SK-N-MC (cell line): Measurements from ENCODE around the gene ZNF74.

ENCODE experiments used
- EZH2 ChIP-seq: fragments of 200-600 bp; sonication (generic); IDR thresholded peaks from one replicate; pipeline ENCODE4 v1.6.1; 2017; ENCODE audit warnings: antibody characterized with exemption
- FOXP2 ChIP-seq: optimal IDR thresholded peaks from 2 replicates; pipeline ENCODE3; 2011; ENCODE audit warnings: mild to moderate bottlenecking, moderate library complexity; ENCODE audit not compliant: insufficient read depth; ENCODE audit errors: extremely low read length, control extremely low read depth
- POLR2AphosphoS5 ChIP-seq: IDR thresholded peaks from 2 replicates; pipeline ENCODE4 v1.6.1; 2012; ENCODE audit warnings: mild to moderate bottlenecking, low read depth, low read length, borderline replicate concordance

DNA sequence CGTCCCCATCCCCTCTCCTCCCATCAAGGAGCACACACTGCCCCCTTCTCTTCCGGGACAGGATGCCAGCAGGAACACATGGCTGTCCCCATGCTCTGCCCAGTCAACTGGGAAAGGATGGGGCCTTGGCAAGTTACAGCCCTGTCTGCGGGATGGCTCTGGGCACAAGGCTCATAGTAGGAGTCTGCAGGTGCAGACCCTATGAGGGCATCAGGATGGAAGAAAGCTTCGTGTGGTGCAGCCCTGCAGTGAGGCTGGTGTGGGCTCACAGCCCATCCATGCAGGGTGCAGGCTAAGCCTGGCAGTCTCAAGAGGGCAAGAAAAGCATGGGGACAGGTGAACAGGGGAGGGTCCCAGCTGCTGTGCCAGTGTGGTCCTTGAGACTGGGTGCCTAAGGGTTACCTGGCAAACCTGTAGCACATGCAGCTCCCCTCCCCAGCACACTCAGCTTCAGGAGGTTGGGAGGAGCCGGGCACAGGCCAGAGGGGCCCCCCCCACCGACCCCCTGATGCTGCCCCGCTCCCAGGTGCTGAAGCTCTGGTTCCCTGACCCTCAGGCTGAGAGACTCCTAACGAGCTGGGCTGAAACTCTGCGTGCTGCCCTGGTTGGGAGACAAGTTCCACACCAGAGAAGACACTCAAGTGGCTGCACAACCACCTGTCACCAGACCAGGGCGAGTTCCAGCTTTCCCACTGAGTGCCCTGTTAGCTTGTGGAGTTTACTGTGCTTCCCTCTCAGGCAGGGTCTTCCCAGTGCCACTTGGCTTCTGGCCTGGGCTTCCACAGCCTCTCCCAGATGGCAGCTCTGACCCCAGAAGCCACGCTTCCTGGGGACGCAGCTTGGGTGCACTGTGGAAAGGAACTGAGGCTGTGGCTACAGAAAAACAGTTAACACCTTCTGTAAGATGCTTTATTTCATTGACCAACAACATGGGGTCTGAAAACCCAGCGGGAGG is 47.0 kb downstream of the ZNF74 start:
- TF ChIP-seq POLR2AphosphoS5 (no peak), EZH2 (no peak), FOXP2 (no peak)
